ENCODE results near the gene ANKRD62.
"Not testable (repeated sequence)": the region's sequence is repeated elsewhere in the genome, so short reads cannot be mapped to it uniquely, and the experiment has no call there.

ANKRD62 gene

GRCh38 chr18:12072996-12073395 is 20.6 kb upstream of the ANKRD62 start:
- Histone ChIP-seq H4K20me1 (ENCODE audit: insufficient read depth, low read length) (no peaks in the 10 kb centered on the region), H3K9me3 (replicated peaks; ENCODE audit: insufficient read depth, low read length) (no peaks in the 10 kb centered on the region)

GRCh38 chr18:12074736-12075135 is 18.9 kb upstream of the ANKRD62 start:
- Histone ChIP-seq H3K4me2 (ENCODE audit: low read depth, low read length) (no peak overlapping the region), H2AFZ (ENCODE audit: low read length) (no peak overlapping the region), H3K9me2 (replicated peaks; ENCODE audit: insufficient read depth, low read length) (no peaks in the 10 kb centered on the region), H4K20me1 (ENCODE audit: insufficient read depth, low read length) (no peaks in the 10 kb centered on the region), H3K4me3 (ENCODE audit: low read length) (no peak overlapping the region), H3K9me3 (replicated peaks; ENCODE audit: insufficient read depth, low read length) (no peaks in the 10 kb centered on the region), H3F3A (ENCODE audit: insufficient read depth, low read length) (no peaks in the 10 kb centered on the region), H3K4me1 (ENCODE audit: low read length) (no peaks in the 10 kb centered on the region), H3K27me3 (replicated peaks; ENCODE audit: insufficient read depth, low read length) (no peaks in the 10 kb centered on the region), H3K9ac (ENCODE audit: low read length) (no peak overlapping the region), H3K79me2 (ENCODE audit: low read length) (no peaks in the 10 kb centered on the region), H3K36me3 (replicated peaks; ENCODE audit: insufficient read depth, low read length) (no peaks in the 10 kb centered on the region), H3K27ac (ENCODE audit: low read length) (no peak overlapping the region)
- TF ChIP-seq, protein P1, sequence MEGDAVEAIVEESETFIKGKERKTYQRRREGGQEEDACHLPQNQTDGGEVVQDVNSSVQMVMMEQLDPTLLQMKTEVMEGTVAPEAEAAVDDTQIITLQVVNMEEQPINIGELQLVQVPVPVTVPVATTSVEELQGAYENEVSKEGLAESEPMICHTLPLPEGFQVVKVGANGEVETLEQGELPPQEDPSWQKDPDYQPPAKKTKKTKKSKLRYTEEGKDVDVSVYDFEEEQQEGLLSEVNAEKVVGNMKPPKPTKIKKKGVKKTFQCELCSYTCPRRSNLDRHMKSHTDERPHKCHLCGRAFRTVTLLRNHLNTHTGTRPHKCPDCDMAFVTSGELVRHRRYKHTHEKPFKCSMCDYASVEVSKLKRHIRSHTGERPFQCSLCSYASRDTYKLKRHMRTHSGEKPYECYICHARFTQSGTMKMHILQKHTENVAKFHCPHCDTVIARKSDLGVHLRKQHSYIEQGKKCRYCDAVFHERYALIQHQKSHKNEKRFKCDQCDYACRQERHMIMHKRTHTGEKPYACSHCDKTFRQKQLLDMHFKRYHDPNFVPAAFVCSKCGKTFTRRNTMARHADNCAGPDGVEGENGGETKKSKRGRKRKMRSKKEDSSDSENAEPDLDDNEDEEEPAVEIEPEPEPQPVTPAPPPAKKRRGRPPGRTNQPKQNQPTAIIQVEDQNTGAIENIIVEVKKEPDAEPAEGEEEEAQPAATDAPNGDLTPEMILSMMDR (IDR thresholded peaks at IDR 0.05; ENCODE audit: low read length) = no peak
- TF ChIP-seq EZH2phosphoT487 (IDR thresholded peaks at IDR 0.05; ENCODE audit: low read length) (no peak), EZH2 (optimal IDR thresholded peaks at IDR 0.05; ENCODE audit: low read depth, low read length) (no peak)
- no peak for DNase-seq

More at GRCh38 chr18:12072996-12073395, 20.6 kb upstream of the ANKRD62 start:
- no peak overlapping the region for H3K27ac ChIP-seq (ENCODE audit: low read length)
- H3K4me3 ChIP-seq (ENCODE audit: low read length) = no peak overlapping the region
- no peak overlapping the region for H3K4me2 ChIP-seq (ENCODE audit: low read depth, low read length)
- no peak overlapping the region for H3K9ac ChIP-seq (ENCODE audit: low read length)
- DNase-seq = no peak
- no peaks in the 10 kb centered on the region for H3F3A ChIP-seq (ENCODE audit: insufficient read depth, low read length)
- H3K27me3 ChIP-seq (replicated peaks; ENCODE audit: insufficient read depth, low read length) = no peaks in the 10 kb centered on the region
- H3K79me2 ChIP-seq (ENCODE audit: low read length) = no peaks in the 10 kb centered on the region
- TF ChIP-seq, protein P1 (IDR thresholded peaks at IDR 0.05; ENCODE audit: low read length) = no peak
- no peak for TF ChIP-seq EZH2phosphoT487 (IDR thresholded peaks at IDR 0.05; ENCODE audit: low read length)
- no peak overlapping the region for H2AFZ ChIP-seq (ENCODE audit: low read length)
- H3K36me3 ChIP-seq (replicated peaks; ENCODE audit: insufficient read depth, low read length) = no peaks in the 10 kb centered on the region
- no peaks in the 10 kb centered on the region for H3K9me2 ChIP-seq (replicated peaks; ENCODE audit: insufficient read depth, low read length)
- H3K4me1 ChIP-seq (ENCODE audit: low read length) = no peaks in the 10 kb centered on the region

GRCh38 chr18:12076424-12077140 is 17.1 kb upstream of the ANKRD62 start:
- H3K9me3 ChIP-seq (replicated peaks; ENCODE audit: insufficient read depth, low read length) = no peaks in the 10 kb centered on the region
- H3K36me3 ChIP-seq (replicated peaks; ENCODE audit: insufficient read depth, low read length) = no peaks in the 10 kb centered on the region
- no peaks in the 10 kb centered on the region for H3K9me2 ChIP-seq (replicated peaks; ENCODE audit: insufficient read depth, low read length)
- no peak overlapping the region; the same call in 1 of the 2 replicates for H3K4me3 ChIP-seq (ENCODE audit: low read length)
- no peak overlapping the region for H3K27ac ChIP-seq (ENCODE audit: low read length)
- H2AFZ ChIP-seq (ENCODE audit: low read length) = no peak overlapping the region
- DNase-seq = peak; percentile 41
- no peaks in the 10 kb centered on the region for H3F3A ChIP-seq (ENCODE audit: insufficient read depth, low read length)
- H4K20me1 ChIP-seq (ENCODE audit: insufficient read depth, low read length) = no peaks in the 10 kb centered on the region
- H3K79me2 ChIP-seq (ENCODE audit: low read length) = no peaks in the 10 kb centered on the region
- no peaks in the 10 kb centered on the region for H3K27me3 ChIP-seq (replicated peaks; ENCODE audit: insufficient read depth, low read length)
- H3K4me1 ChIP-seq (ENCODE audit: low read length) = no peaks in the 10 kb centered on the region
- H3K9ac ChIP-seq (ENCODE audit: low read length) = peak overlapping the region; percentile 25; the same call in 1 of the 2 replicates
- TF ChIP-seq, protein P1 (IDR thresholded peaks at IDR 0.05; ENCODE audit: low read length) = no peak
- no peak for TF ChIP-seq EZH2phosphoT487 (IDR thresholded peaks at IDR 0.05; ENCODE audit: low read length)
- no peak for TF ChIP-seq EZH2 (optimal IDR thresholded peaks at IDR 0.05; ENCODE audit: low read depth, low read length)
- H3K4me2 ChIP-seq (ENCODE audit: low read depth, low read length) = no peak overlapping the region

- H3K27ac ChIP-seq (ENCODE audit: low read length); H3K4me2 ChIP-seq (ENCODE audit: low read depth, low read length): not testable (repeated sequence)
Measured at GRCh38 chr18:12077994-12078393, 15.6 kb upstream of the ANKRD62 start.

More at GRCh38 chr18:12077994-12078393, 15.6 kb upstream of the ANKRD62 start:
- not testable (repeated sequence) for H3K79me2 ChIP-seq (ENCODE audit: low read length); H3K4me3 ChIP-seq (ENCODE audit: low read length); H4K20me1 ChIP-seq (ENCODE audit: insufficient read depth, low read length); H3F3A ChIP-seq (ENCODE audit: insufficient read depth, low read length); H2AFZ ChIP-seq (ENCODE audit: low read length); H3K36me3 ChIP-seq (replicated peaks; ENCODE audit: insufficient read depth, low read length); DNase-seq; H3K4me1 ChIP-seq (ENCODE audit: low read length); H3K9ac ChIP-seq (ENCODE audit: low read length); H3K9me3 ChIP-seq (replicated peaks; ENCODE audit: insufficient read depth, low read length); H3K27me3 ChIP-seq (replicated peaks; ENCODE audit: insufficient read depth, low read length); H3K9me2 ChIP-seq (replicated peaks; ENCODE audit: insufficient read depth, low read length)

Data from MM.1S (cell line).